B cell (primary cell): ENCODE data around the gene DACT3. TPM values are rescaled to one million over a fixed set of nuclear protein-coding genes. Genes with fewer than 3 reads are reported as not detected.

Experiments
- ATAC-seq: fragments of 200-7000 bp; cut with Tn5 transposase; one replicate; pipeline ENCODE4 v1.10.0; 2021; ENCODE audit warnings: low read depth, mild to moderate bottlenecking, moderate number of reproducible peaks, moderate library complexity
- CTCF ChIA-PET: fragments of 350-600 bp; sonication (Branson Sonifier 250); formaldehyde crosslinking; loops from one replicate; lab custom pipeline; 2021; ENCODE audit warnings: antibody characterized with exemption, inconsistent platforms; lab: Charles Lee
- POLR2A ChIA-PET: fragments of 350-600 bp; sonication (Branson Sonifier 250); formaldehyde crosslinking; loops from one replicate; lab custom pipeline; 2021; ENCODE audit warnings: antibody characterized with exemption; lab: Charles Lee
- DNase-seq: peaks from one replicate; pipeline ENCODE4 v3.0.0; 2013
- H2AFZ ChIP-seq: 2 replicates; pipeline ENCODE4 v1.6.1; 2012; ENCODE audit warnings: mild to moderate bottlenecking, low read depth, low read length; ENCODE audit not compliant: insufficient read depth, poor library complexity, severe bottlenecking
- H3K27ac ChIP-seq, 2 donors: 1 replicate in 1 of 2; 2 replicates in 1 of 2; pipeline ENCODE4 v1.5.1; 2012 to 2013; ENCODE audit warnings: low read length in 2 of 2, mild to moderate bottlenecking in 2 of 2, moderate library complexity in 1 of 2
- H3K27me3 ChIP-seq, 4 experiments: fragments of 200-600 bp in 1 of 4; sonication (generic) in 1 of 4; replicated peaks in 1 of 4; 1 replicate in 2 of 4; 2 replicates in 2 of 4; pipeline versions ENCODE4 v1.6.1 to v1.7.0; 2013 to 2016; ENCODE audit warnings: low read length in 3 of 4, mild to moderate bottlenecking in 2 of 4, mixed read lengths in 1 of 4, moderate library complexity in 1 of 4; ENCODE audit not compliant: insufficient read depth in 4 of 4, control insufficient read depth in 3 of 4; ENCODE audit errors: control extremely low read depth in 1 of 4
- H3K36me3 ChIP-seq, 2 experiments: replicated peaks in 1 of 2; 1 replicate in 1 of 2; 2 replicates in 1 of 2; pipeline versions ENCODE4 v1.6.1 to v1.7.1; 2013; ENCODE audit warnings: low read length in 1 of 2; ENCODE audit not compliant: insufficient read depth in 2 of 2, control insufficient read depth in 1 of 2; ENCODE audit errors: control extremely low read depth in 1 of 2, extremely low read depth in 1 of 2
- H3K4me1 ChIP-seq, 2 donors: fragments of 200-600 bp in 1 of 2; sonication (generic) in 1 of 2; 1 replicate in 1 of 2; 2 replicates in 1 of 2; pipeline versions ENCODE4 v1.5.1 to v1.6.1; 2013 to 2017; ENCODE audit warnings: low read length in 2 of 2; ENCODE audit not compliant: control insufficient read depth in 2 of 2, insufficient read depth in 2 of 2
- H3K4me2 ChIP-seq: replicated peaks from 2 replicates; pipeline ENCODE3; 2012; ENCODE audit warnings: mild to moderate bottlenecking, low read depth, low read length; ENCODE audit not compliant: poor library complexity, severe bottlenecking
- H3K4me3 ChIP-seq, 5 experiments: fragments of 200-600 bp in 1 of 5; sonication (generic) in 1 of 5; 1 replicate in 3 of 5; 2 replicates in 2 of 5; pipeline versions ENCODE4 v1.5.1 to v1.7.0; 2011 to 2016; ENCODE audit warnings: low read length in 4 of 5, mild to moderate bottlenecking in 4 of 5, low read depth in 2 of 5, control low read depth in 1 of 5, moderate library complexity in 1 of 5; ENCODE audit not compliant: insufficient read depth in 1 of 5; ENCODE audit errors: control extremely low read depth in 1 of 5, extremely low read depth in 1 of 5
- H3K79me2 ChIP-seq: fragments of 200-600 bp; sonication (generic); one replicate; pipeline ENCODE4 v1.6.0; 2016; ENCODE audit warnings: low read length; ENCODE audit not compliant: control insufficient read depth, insufficient read depth
- H3K9ac ChIP-seq: fragments of 200-600 bp; sonication (generic); 2 replicates; pipeline ENCODE4 v1.6.1; 2017; ENCODE audit warnings: mild to moderate bottlenecking, low read length, moderate library complexity
- H3K9me3 ChIP-seq, 3 donors: one replicate each; pipeline versions ENCODE4 v1.6.1 to v1.7.1; 2013; ENCODE audit warnings: low read length in 2 of 3; ENCODE audit not compliant: control insufficient read depth in 2 of 3, insufficient read depth in 1 of 3; ENCODE audit errors: control extremely low read depth in 1 of 3
- H4K20me1 ChIP-seq: 2 replicates; pipeline ENCODE4 v1.6.0; 2012; ENCODE audit warnings: mild to moderate bottlenecking, low read length; ENCODE audit not compliant: insufficient read depth, control insufficient read depth, poor library complexity, severe bottlenecking
- H3K27ac Mint-ChIP-seq: one replicate; pipeline ENCODE4 v1.8.0; 2021; ENCODE audit warnings: mixed read lengths
- H3K27me3 Mint-ChIP-seq: one replicate; pipeline ENCODE4 v1.8.0; 2021; ENCODE audit warnings: mixed read lengths
- H3K4me1 Mint-ChIP-seq: one replicate; pipeline ENCODE4 v1.8.0; 2021; ENCODE audit warnings: mixed read lengths
- H3K4me3 Mint-ChIP-seq: one replicate; pipeline ENCODE4 v1.8.0; 2021; ENCODE audit warnings: mixed read lengths
- H3K9me3 Mint-ChIP-seq: one replicate; pipeline ENCODE4 v1.8.0; 2022; ENCODE audit warnings: mixed read lengths; ENCODE audit not compliant: insufficient read depth
- EZH2 ChIP-seq: IDR thresholded peaks from 2 replicates; pipeline ENCODE4 v1.6.1; 2012; ENCODE audit warnings: borderline replicate concordance, low read depth, mild to moderate bottlenecking, moderate library complexity, low read length; ENCODE audit not compliant: insufficient read depth, poor library complexity, severe bottlenecking
- WGBS: methylation state at CpG from one replicate; pipeline ENCODE4 v1.1.5; 2013; ENCODE audit warnings: missing lambda C conversion rate; ENCODE audit not compliant: insufficient coverage; 5-methylcytosine and 5-hydroxymethylcytosine counted together
- intact Hi-C: fragments of 100-400 bp; cut with micrococcal nuclease; formaldehyde crosslinking; loops from one replicate; pipeline ENCODE4 v1.10.0; 2022
- polyA plus RNA-seq: library from polyadenylated mRNA; depleted of rRNA; stranded (reverse); fragments of >200 nt; gene quantifications from 2 replicates; pipeline ENCODE4 v1.2.3, GENCODE V29; 2012
- total RNA-seq, 2 donors: library from RNA; stranded (reverse); fragments of 120-200 nt in 1 of 2; gene quantifications; 1 replicate in 1 of 2; 2 replicates in 1 of 2; pipeline versions ENCODE4 v1.2.3 to v1.2.4, GENCODE V29; 2013 to 2022
- TF ChIP-seq, protein P1 (sequence below): fragments of 200-600 bp; IDR thresholded peaks from one replicate; pipeline ENCODE4 v1.8.0; 2022; ENCODE audit warnings: antibody characterized with exemption, mild to moderate bottlenecking

The DACT3 gene
- total and polyA plus RNA-seq, 2 donors (not counting 1 experiment from before 2014, with no cell fraction given) = 0.03 to 0.15 TPM

DNA sequence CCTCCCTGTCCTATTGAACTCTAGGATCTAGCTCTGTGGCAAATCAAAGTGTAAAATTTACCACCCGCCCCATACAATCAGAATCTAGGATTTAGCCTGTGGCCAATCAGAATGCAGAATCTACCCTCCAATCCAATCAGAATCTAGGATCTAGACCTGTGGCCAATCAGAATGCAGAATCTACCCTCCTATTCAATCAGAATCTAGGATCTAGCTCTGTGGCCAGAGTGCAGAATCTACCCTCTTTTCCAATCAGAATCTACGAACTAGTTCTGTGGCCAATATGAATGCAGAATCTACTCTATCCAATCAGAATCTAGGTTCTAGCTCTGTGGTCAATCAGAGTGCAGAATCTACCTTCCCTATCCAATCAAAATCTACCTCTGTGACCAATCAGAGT is 30.1 kb upstream of the DACT3 start:
- CTCF ChIA-PET = interaction anchor here (1.0 to 1.2 kb wide), 2 partner anchors 12 to 14 kb away, joined by 3 to 7 read pairs; no protein-coding TSS in a partner anchor
- no peaks in the 10 kb centered on the region for H3K27me3 Mint-ChIP-seq
- no peaks in the 10 kb centered on the region for H3K9me3 Mint-ChIP-seq
- POLR2A ChIA-PET = interaction anchor here (0.6 kb wide), 1 partner anchor 10 kb away, joined by 3 read pairs; no protein-coding TSS in a partner anchor
- H3K4me2 ChIP-seq = no peak overlapping the region
- H3K4me3 Mint-ChIP-seq = no peak overlapping the region
- no peak overlapping the region for H3K27ac ChIP-seq
- H3K4me1 ChIP-seq = no peaks in the 10 kb centered on the region
- intact Hi-C loops = loop anchor here (5.0 kb wide), 1 partner anchor 36 kb away; no protein-coding TSS in a partner anchor
- peaks cover 18 to 90% of the 10 kb centered on the region in 2 experiments for H3K36me3 ChIP-seq
- H2AFZ ChIP-seq = no peak overlapping the region
- WGBS = 50% methylated on average over 2 of the region's 2 CpGs
- peaks cover 3% of the 10 kb centered on the region for H3K4me1 Mint-ChIP-seq
- H3K27me3 ChIP-seq = no peaks in the 10 kb centered on the region
- no peak overlapping the region for H3K4me3 ChIP-seq
- H3K79me2 ChIP-seq = peaks cover 50% of the 10 kb centered on the region
- ATAC-seq (no peak), DNase-seq (no peak)
- peaks cover 90% of the 10 kb centered on the region for H4K20me1 ChIP-seq
- no peaks in the 10 kb centered on the region for H3K9me3 ChIP-seq
- peak overlapping the region; percentile 15 for H3K27ac Mint-ChIP-seq
- H3K9ac ChIP-seq = no peak overlapping the region
- TF ChIP-seq EZH2 = no peak
- TF ChIP-seq, protein P1, sequence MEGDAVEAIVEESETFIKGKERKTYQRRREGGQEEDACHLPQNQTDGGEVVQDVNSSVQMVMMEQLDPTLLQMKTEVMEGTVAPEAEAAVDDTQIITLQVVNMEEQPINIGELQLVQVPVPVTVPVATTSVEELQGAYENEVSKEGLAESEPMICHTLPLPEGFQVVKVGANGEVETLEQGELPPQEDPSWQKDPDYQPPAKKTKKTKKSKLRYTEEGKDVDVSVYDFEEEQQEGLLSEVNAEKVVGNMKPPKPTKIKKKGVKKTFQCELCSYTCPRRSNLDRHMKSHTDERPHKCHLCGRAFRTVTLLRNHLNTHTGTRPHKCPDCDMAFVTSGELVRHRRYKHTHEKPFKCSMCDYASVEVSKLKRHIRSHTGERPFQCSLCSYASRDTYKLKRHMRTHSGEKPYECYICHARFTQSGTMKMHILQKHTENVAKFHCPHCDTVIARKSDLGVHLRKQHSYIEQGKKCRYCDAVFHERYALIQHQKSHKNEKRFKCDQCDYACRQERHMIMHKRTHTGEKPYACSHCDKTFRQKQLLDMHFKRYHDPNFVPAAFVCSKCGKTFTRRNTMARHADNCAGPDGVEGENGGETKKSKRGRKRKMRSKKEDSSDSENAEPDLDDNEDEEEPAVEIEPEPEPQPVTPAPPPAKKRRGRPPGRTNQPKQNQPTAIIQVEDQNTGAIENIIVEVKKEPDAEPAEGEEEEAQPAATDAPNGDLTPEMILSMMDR = no peak

- ChIA-PET CTCF (interaction anchor here (0.7 kb wide), 1 partner anchor 287 kb away, joined by 3 read pairs; no protein-coding TSS in a partner anchor), POLR2A (interaction anchor here (0.5 to 0.6 kb wide), 2 partner anchors 70 to 105 kb away, joined by 4 to 5 read pairs; no protein-coding TSS in a partner anchor)
- no peak overlapping the region for H3K4me2 ChIP-seq
- no peaks in the 10 kb centered on the region for H3K4me1 ChIP-seq
- intact Hi-C loops = no loop called here
- no peaks in the 10 kb centered on the region for H3K9me3 ChIP-seq
- H3K4me3 ChIP-seq = no peak overlapping the region
- Mint-ChIP-seq H3K27me3 (no peaks in the 10 kb centered on the region), H3K4me1 (peaks cover 3% of the 10 kb centered on the region), H3K27ac (no peak overlapping the region), H3K4me3 (no peak overlapping the region), H3K9me3 (no peaks in the 10 kb centered on the region)
- no peak overlapping the region for H3K27ac ChIP-seq
- peaks cover 23 to 86% of the 10 kb centered on the region in 2 experiments for H3K36me3 ChIP-seq
- H3K79me2 ChIP-seq = peaks cover 37% of the 10 kb centered on the region
- H3K27me3 ChIP-seq = no peaks in the 10 kb centered on the region
- DNase-seq (no peak), ATAC-seq (no peak)
- H3K9ac ChIP-seq = no peak overlapping the region
- 100% methylated on average over 2 of the region's 14 CpGs for WGBS
- H2AFZ ChIP-seq = no peak overlapping the region
- TF ChIP-seq, protein P1 = no peak
- TF ChIP-seq EZH2 = no peak
- H4K20me1 ChIP-seq = peaks cover 89% of the 10 kb centered on the region
Measured at GRCh38 chr19:46689358-46689757, 28.4 kb upstream of the DACT3 start.
